Suprapubic skin (tissue), 4 donors: ENCODE data around the gene TPK1.

Source experiments
- CTCF ChIP-seq, 2 donors: fragments of 200-600 bp in 1 of 2; fragments of 450-650 bp in 1 of 2; sonication (generic) in 1 of 2; IDR thresholded peaks; one replicate each; pipeline ENCODE4 v1.5.1; 2016 to 2019; ENCODE audit warnings: antibody characterized with exemption in 2 of 2, mild to moderate bottlenecking in 1 of 2, moderate library complexity in 1 of 2
- EP300 ChIP-seq: sonication (generic); formaldehyde crosslinking; IDR thresholded peaks from one replicate; pipeline ENCODE4 v1.6.1; 2017; ENCODE audit warnings: antibody characterized with exemption
- POLR2A ChIP-seq, 2 donors: fragments of 450-650 bp; IDR thresholded peaks; one replicate each; pipeline ENCODE4 v1.6.1; 2017; ENCODE audit warnings: antibody characterized with exemption in 2 of 2, mild to moderate bottlenecking in 2 of 2, moderate library complexity in 2 of 2
- POLR2AphosphoS5 ChIP-seq, 3 donors: sonication (generic); formaldehyde crosslinking; IDR thresholded peaks; one replicate each; pipeline ENCODE4 v1.6.1; 2017; ENCODE audit warnings: antibody characterized with exemption in 3 of 3

- no peak for TF ChIP-seq CTCF (IDR thresholded peaks at IDR 0.05)
- no peak for TF ChIP-seq POLR2A (IDR thresholded peaks at IDR 0.05)
- no peak for TF ChIP-seq POLR2AphosphoS5 (IDR thresholded peaks at IDR 0.05)
- no peak for TF ChIP-seq EP300
These were observed 352.7 kb downstream of the TPK1 start for GRCh38 chr7:144483189-144483588.
